Fibroblast of pulmonary artery (primary cell): ENCODE results near the gene PCDHGB3.
"Not testable (repeated sequence)": the region's sequence is repeated elsewhere in the genome, so short reads cannot be mapped to it uniquely, and the experiment has no call there.

Source experiments
- DNase-seq: peaks from one replicate; pipeline ENCODE4 v3.0.0-alpha.2; 2010; ENCODE audit warnings: low read depth
- H3K4me3 ChIP-seq: replicated peaks from 2 replicates; pipeline ENCODE4 v1.5.1; 2011; ENCODE audit warnings: low read depth, mild to moderate bottlenecking, control low read depth, low read length, moderate library complexity
- CTCF ChIP-seq: IDR thresholded peaks from 2 replicates; pipeline ENCODE4 v1.5.1; 2011; ENCODE audit warnings: mild to moderate bottlenecking, control low read depth, low read length, inconsistent platforms; ENCODE audit errors: missing control alignments

PCDHGB3 gene

DNA sequence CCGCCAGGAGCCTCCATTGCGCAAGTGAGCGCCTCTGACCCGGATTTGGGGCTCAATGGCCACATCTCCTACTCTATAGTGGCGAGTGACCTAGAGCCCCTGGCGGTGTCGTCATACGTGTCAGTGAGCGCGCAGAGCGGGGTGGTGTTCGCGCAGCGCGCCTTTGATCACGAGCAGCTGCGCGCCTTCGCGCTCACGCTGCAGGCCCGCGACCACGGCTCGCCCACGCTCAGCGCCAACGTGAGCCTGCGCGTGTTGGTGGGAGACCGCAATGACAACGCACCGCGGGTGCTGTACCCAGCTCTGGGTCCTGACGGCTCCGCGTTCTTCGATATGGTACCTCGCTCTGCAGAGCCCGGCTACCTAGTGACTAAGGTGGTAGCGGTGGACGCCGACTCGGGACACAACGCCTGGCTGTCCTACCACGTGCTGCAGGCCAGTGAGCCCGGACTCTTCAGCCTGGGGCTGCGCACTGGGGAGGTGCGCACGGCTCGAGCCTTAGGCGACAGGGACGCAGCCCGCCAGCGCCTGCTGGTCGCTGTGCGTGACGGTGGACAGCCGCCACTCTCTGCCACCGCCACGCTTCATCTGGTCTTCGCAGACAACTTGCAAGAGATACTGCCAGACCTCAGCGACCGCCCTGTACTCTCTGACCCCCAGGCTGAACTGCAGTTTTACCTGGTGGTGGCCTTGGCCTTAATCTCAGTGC is 39.7 kb downstream of the PCDHGB3 start:
- no peak for TF ChIP-seq CTCF
- no peak for DNase-seq
- no peak overlapping the region for H3K4me3 ChIP-seq

GRCh38 chr5:141411575-141411974 is 41.5 kb downstream of the PCDHGB3 start:
- H3K4me3 ChIP-seq = no peak overlapping the region
- TF ChIP-seq CTCF = no peak
- no peak for DNase-seq

DNA sequence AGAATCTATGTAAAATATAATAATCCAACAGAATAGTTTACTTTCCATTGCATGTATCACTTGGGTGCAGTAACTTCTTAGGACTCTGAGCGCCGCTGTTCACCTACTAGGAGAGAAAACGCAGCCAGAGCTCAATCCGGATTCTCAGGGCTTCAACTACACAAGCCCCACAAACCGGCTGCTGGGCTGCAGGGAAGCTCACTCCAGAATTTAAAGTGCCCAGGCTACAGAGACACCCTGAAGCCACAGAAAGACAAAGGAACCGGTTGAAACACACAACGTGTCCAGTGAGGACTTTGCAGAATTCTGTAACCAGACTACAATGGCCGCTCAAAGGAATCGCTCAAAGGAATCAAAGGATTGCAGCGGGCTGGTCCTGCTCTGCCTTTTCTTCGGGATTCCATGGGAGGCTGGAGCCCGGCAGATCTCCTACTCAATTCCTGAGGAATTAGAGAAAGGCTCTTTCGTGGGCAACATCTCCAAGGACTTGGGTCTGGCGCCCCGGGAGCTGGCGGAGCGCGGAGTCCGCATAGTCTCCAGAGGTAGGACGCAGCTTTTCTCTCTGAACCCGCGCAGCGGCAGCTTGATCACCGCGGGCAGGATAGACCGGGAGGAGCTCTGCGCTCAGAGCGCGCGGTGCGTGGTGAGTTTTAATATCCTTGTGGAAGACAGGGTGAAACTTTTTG is 43.0 kb downstream of the PCDHGB3 start, which contains the start of gene PCDHGA10:
PCDHGA10 (plus strand) TSS at position 134 of the 686 bp plus-strand sequence; CDS start at position 323, 189 bp downstream.
- TF ChIP-seq CTCF = peak; percentile 75
- H3K4me3 ChIP-seq = peak within 1 kb of the TSS; percentile 58
- peak; percentile 84 for DNase-seq

DNA sequence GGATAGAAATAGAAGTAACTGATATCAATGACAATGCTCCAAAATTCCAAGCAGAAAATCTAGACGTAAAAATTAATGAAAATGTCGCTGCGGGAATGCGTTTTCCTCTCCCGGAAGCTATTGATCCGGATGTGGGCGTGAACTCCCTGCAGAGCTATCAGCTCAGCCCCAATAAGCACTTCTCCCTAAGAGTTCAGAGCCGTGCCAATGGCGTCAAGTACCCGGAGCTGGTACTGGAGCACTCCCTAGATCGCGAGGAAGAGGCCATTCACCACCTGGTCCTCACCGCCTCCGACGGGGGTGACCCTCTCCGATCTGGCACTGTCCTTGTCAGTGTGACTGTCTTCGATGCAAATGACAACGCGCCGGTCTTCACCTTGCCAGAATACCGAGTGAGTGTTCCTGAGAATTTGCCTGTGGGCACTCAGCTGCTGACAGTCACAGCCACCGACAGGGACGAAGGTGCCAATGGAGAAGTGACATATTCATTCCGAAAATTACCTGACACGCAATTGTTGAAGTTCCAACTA is 43.6 kb downstream of the PCDHGB3 start:
- DNase-seq = no peak
- TF ChIP-seq CTCF = no peak
- peak overlapping the region; percentile 58 for H3K4me3 ChIP-seq

DNA sequence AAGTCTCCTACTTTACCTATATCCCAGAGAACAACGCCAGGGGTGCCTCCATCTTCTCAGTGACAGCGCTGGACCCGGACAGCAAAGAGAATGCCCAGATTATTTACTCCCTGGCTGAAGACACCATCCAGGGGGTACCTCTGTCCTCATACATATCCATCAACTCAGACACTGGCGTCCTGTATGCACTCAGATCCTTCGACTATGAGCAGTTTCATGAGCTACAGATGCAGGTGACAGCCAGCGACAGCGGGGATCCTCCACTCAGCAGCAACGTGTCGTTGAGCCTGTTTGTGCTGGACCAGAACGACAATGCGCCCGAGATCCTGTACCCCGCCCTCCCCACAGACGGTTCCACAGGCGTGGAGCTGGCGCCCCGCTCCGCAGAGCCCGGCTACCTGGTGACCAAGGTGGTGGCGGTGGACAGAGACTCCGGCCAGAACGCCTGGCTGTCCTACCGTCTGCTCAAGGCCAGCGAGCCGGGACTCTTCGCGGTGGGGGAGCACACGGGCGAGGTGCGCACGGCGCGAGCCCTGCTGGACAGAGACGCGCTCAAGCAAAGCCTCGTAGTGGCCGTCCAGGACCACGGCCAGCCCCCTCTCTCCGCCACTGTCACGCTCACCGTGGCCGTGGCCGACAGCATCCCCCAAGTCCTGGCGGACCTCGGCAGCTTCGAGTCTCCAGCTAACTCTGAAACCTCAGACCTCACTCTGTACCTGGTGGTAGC is 44.7 kb downstream of the PCDHGB3 start:
- not testable (repeated sequence) for DNase-seq, H3K4me3 ChIP-seq

DNA sequence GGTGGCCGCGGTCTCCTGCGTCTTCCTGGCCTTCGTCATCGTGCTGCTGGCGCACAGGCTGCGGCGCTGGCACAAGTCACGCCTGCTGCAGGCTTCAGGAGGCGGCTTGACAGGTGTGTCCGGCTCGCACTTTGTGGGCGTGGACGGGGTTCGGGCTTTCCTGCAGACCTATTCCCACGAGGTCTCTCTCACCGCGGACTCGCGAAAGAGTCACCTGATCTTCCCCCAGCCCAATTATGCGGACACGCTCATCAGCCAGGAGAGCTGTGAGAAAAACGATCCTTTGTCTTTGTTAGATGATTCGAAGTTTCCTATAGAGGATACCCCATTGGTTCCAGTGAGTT is 45.2 kb downstream of the PCDHGB3 start:
- not testable (repeated sequence) for H3K4me3 ChIP-seq, DNase-seq

GRCh38 chr5:141417494-141418172 is 47.6 kb downstream of the PCDHGB3 start, which contains the start of gene PCDHGB7:
TSS of gene PCDHGB7 (plus strand) at chr5:141417677. CDS start at chr5:141417860, 183 bp downstream.
- TF ChIP-seq CTCF = peak; percentile 81
- peak; percentile 91 for DNase-seq
- H3K4me3 ChIP-seq = peak within 1 kb of the TSS; percentile 55
